Thyroid gland (tissue), 4 donors: ENCODE data around the gene AK2.

ENCODE experiments used
- POLR2A ChIP-seq, 2 donors: fragments of 450-650 bp; IDR thresholded peaks; one replicate each; pipeline ENCODE4 v1.6.1; 2017; ENCODE audit warnings: antibody characterized with exemption in 2 of 2, mild to moderate bottlenecking in 2 of 2, moderate library complexity in 1 of 2
- TF ChIP-seq, protein P1 (sequence below), 6 experiments: fragments of 200-600 bp in 3 of 6; fragments of 450-650 bp in 3 of 6; sonication (generic) in 3 of 6; IDR thresholded peaks; one replicate each; pipeline ENCODE4 v1.5.1; 2016 to 2019; ENCODE audit warnings: antibody characterized with exemption in 6 of 6, mild to moderate bottlenecking in 2 of 6, inconsistent platforms in 1 of 6, moderate library complexity in 1 of 6

DNA sequence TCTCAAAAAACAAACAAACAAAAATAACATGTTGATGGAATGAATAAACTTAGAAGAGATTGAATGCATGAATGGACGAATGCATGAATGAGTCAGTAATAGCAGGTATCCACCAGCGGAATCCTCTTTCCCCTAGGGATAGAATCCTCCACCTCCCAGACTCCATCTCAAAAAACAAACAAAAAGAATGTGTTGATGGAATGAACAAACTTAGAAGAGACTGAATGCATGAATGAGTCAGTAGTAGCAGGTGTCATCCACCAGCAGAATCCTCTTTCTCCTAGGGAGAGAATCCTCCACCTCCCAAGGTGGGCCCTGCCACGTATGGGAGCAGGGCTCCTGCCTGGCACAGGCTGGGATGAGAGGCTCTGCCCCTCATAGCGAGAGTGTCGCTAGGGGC, 45.3 kb downstream of the AK2 start:
- TF ChIP-seq, protein P1, sequence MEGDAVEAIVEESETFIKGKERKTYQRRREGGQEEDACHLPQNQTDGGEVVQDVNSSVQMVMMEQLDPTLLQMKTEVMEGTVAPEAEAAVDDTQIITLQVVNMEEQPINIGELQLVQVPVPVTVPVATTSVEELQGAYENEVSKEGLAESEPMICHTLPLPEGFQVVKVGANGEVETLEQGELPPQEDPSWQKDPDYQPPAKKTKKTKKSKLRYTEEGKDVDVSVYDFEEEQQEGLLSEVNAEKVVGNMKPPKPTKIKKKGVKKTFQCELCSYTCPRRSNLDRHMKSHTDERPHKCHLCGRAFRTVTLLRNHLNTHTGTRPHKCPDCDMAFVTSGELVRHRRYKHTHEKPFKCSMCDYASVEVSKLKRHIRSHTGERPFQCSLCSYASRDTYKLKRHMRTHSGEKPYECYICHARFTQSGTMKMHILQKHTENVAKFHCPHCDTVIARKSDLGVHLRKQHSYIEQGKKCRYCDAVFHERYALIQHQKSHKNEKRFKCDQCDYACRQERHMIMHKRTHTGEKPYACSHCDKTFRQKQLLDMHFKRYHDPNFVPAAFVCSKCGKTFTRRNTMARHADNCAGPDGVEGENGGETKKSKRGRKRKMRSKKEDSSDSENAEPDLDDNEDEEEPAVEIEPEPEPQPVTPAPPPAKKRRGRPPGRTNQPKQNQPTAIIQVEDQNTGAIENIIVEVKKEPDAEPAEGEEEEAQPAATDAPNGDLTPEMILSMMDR (IDR thresholded peaks at IDR 0.05), result no peak
- TF ChIP-seq POLR2A (IDR thresholded peaks at IDR 0.05), result no peak
